Measurements from ENCODE around the gene PKD2L2.
"Not testable (repeated sequence)": the region's sequence is repeated elsewhere in the genome, so short reads cannot be mapped to it uniquely, and the experiment has no call there.

The PKD2L2 gene

GRCh38 chr5:137888863-137889759, at the start of gene PKD2L2:
TSS of gene PKD2L2 (plus strand) at chr5:137889457. CDS start at chr5:137889492, 35 bp downstream.
- DNase-seq: no peak

- no peak for DNase-seq
Measured at GRCh38 chr5:137842296-137842695, 47.0 kb upstream of the PKD2L2 start.

- DNase-seq: no peak
Measured at GRCh38 chr5:137843676-137844299, 45.5 kb upstream of the PKD2L2 start.

- no peak for DNase-seq
Measured at GRCh38 chr5:137845472-137845871, 43.8 kb upstream of the PKD2L2 start.

- no peak for DNase-seq
Measured at GRCh38 chr5:137847687-137848086, 41.6 kb upstream of the PKD2L2 start.

GRCh38 chr5:137853165-137853564, 36.1 kb upstream of the PKD2L2 start:
- DNase-seq: not testable (repeated sequence)

- no peak for DNase-seq
Measured at GRCh38 chr5:137856201-137856600, 33.1 kb upstream of the PKD2L2 start.

GRCh38 chr5:137856916-137857862, 32.1 kb upstream of the PKD2L2 start:
- DNase-seq: no peak

GRCh38 chr5:137858223-137858916, 30.9 kb upstream of the PKD2L2 start:
- DNase-seq: no peak

GRCh38 chr5:137858954-137859353, 30.3 kb upstream of the PKD2L2 start:
- DNase-seq: no peak

- no peak for DNase-seq
Measured at GRCh38 chr5:137862251-137862650, 27.0 kb upstream of the PKD2L2 start.

GRCh38 chr5:137863653-137864052, 25.6 kb upstream of the PKD2L2 start:
- DNase-seq: not testable (repeated sequence)

- no peak for DNase-seq
Measured at GRCh38 chr5:137866541-137867388, 22.5 kb upstream of the PKD2L2 start.

- no peak for DNase-seq
Measured at GRCh38 chr5:137867664-137868063, 21.6 kb upstream of the PKD2L2 start, which contains the start of gene MYOT. TSS of gene MYOT (plus strand) at chr5:137867860. CDS start at chr5:137870652, 2,792 bp downstream.

GRCh38 chr5:137870647-137871339, 18.5 kb upstream of the PKD2L2 start:
- DNase-seq: no peak

GRCh38 chr5:137871571-137871970, 17.7 kb upstream of the PKD2L2 start:
- no peak for DNase-seq

GRCh38 chr5:137872466-137872865, 16.8 kb upstream of the PKD2L2 start:
- DNase-seq: no peak

- DNase-seq: no peak
Measured at GRCh38 chr5:137876101-137876500, 13.2 kb upstream of the PKD2L2 start.

- DNase-seq: no peak
Measured at GRCh38 chr5:137880313-137880712, 8.9 kb upstream of the PKD2L2 start.

GRCh38 chr5:137887831-137888230, 1.4 kb upstream of the PKD2L2 start:
- DNase-seq: no peak

- no peak for DNase-seq
Measured at GRCh38 chr5:137888466-137888862, 793 bp upstream of the PKD2L2 start.

Data from NCI-H1417 treated with DMSO at 0.1 percent for 48 hours (cell line).